DND-41 (cell line): Measurements from ENCODE around the gene ZSCAN30.

Experiments
- ATAC-seq: fragments of 200-7000 bp; cut with Tn5 transposase; 3 replicates; pipeline ENCODE4 v1.9.1; 2021; ENCODE audit warnings: low read depth; ENCODE audit not compliant: insufficient read depth
- DNase-seq: peaks from one replicate; pipeline ENCODE4 v3.0.0-alpha.2; 2020
- H2AFZ ChIP-seq: 2 replicates; pipeline ENCODE4 v1.6.0; 2012; ENCODE audit warnings: low read depth, low read length
- H3K27ac ChIP-seq: 2 replicates; pipeline ENCODE4 v1.5.1; 2012; ENCODE audit warnings: low read length, inconsistent platforms
- H3K27me3 ChIP-seq: fragments of 200-600 bp; sonication (generic); 2 replicates; pipeline ENCODE4 v1.6.0; 2012; ENCODE audit warnings: low read length, mild to moderate bottlenecking, inconsistent platforms; ENCODE audit not compliant: insufficient read depth, poor library complexity
- H3K36me3 ChIP-seq: 2 replicates; pipeline ENCODE4 v1.5.1; 2012; ENCODE audit warnings: low read length, inconsistent platforms; ENCODE audit not compliant: insufficient read depth
- H3K4me1 ChIP-seq: 2 replicates; pipeline ENCODE4 v1.5.1; 2012; ENCODE audit warnings: mild to moderate bottlenecking, low read length; ENCODE audit not compliant: insufficient read depth
- H3K4me2 ChIP-seq: 2 replicates; pipeline ENCODE4 v1.6.0; 2012; ENCODE audit warnings: mild to moderate bottlenecking, moderate library complexity, low read length, inconsistent platforms; ENCODE audit not compliant: insufficient read depth
- H3K4me3 ChIP-seq, 2 experiments: fragments of 200-600 bp in 1 of 2; shearing (Covaris generic) in 1 of 2; 2 replicates each; pipeline ENCODE4 v1.5.1; 2012 to 2016; ENCODE audit warnings: inconsistent platforms in 2 of 2, low read length in 2 of 2, mild to moderate bottlenecking in 2 of 2, low read depth in 1 of 2, moderate library complexity in 1 of 2
- H3K79me2 ChIP-seq: 2 replicates; pipeline ENCODE4 v1.6.0; 2012; ENCODE audit warnings: low read length, inconsistent platforms; ENCODE audit not compliant: insufficient read depth
- H3K9ac ChIP-seq: 2 replicates; pipeline ENCODE4 v1.6.0; 2012; ENCODE audit warnings: low read depth, mild to moderate bottlenecking, inconsistent platforms, low read length, moderate library complexity
- H3K9me3 ChIP-seq: 2 replicates; pipeline ENCODE4 v1.5.1; 2012; ENCODE audit warnings: low read length, moderate library complexity, mild to moderate bottlenecking, inconsistent platforms; ENCODE audit not compliant: insufficient read depth, severe bottlenecking
- H4K20me1 ChIP-seq: 2 replicates; pipeline ENCODE4 v1.6.0; 2012; ENCODE audit warnings: low read length; ENCODE audit not compliant: insufficient read depth
- EZH2 ChIP-seq: IDR thresholded peaks from 3 replicates; pipeline ENCODE4 v1.6.1; 2012; ENCODE audit warnings: borderline replicate concordance, low read depth, mild to moderate bottlenecking, moderate library complexity, low read length, inconsistent platforms; ENCODE audit not compliant: severe bottlenecking
- TF ChIP-seq, protein P1 (sequence below): IDR thresholded peaks from 2 replicates; pipeline ENCODE4 v1.5.1; 2012; ENCODE audit warnings: borderline replicate concordance, low read length, moderate library complexity, mild to moderate bottlenecking; ENCODE audit not compliant: poor library complexity, severe bottlenecking; ENCODE audit errors: extremely low read depth

Gene ZSCAN30

DNA sequence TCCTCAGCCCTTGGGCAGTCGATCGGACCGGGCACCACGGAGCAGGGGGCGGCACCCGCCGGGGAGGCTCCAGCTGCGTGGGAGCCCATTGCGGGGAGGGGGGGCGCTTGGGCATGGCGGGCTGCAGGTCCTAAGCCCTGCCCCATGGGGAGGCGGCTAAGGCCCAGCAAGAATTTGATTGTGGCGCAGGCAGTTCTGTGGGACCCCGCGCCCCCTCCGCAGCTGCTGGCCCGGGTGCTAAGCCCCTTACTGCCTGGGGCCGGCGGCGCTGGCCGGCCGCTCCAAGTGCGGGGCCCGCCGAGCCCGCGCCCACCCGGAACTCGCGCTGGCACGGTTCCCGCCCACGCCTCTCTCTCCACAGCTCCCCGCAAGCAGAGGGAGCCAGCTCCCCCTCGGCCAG lies 18.4 kb downstream of the ZSCAN30 start:
- H3K27me3 ChIP-seq = no peaks in the 10 kb centered on the region

DNA sequence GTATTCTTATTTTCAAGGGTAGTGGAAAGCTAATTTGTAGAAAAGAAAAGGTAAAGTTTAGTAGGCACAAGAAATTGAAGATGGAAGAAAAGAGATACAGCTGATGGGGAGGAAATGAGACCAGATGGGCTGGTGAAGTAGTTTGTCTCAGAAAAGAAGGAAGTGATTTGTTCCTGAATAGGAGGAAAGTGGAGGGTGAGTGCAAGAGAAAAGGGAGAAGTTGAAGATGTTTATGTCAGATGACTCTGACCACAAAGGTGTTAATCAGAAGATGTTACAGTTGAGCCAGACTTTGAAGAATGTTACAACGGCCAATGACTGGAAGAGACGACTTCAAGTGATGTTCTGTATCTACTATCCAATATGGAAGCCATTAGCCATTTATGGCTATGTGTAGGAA lies 21.2 kb downstream of the ZSCAN30 start:
- no peak for ATAC-seq
- no peak for DNase-seq
- Histone ChIP-seq H3K4me3 (no peak overlapping the region), H3K79me2 (no peaks in the 10 kb centered on the region), H2AFZ (no peak overlapping the region), H3K27ac (no peak overlapping the region; the same call in 1 of the 2 replicates), H3K4me2 (no peak overlapping the region), H3K27me3 (no peaks in the 10 kb centered on the region), H4K20me1 (no peaks in the 10 kb centered on the region), H3K4me1 (peaks cover 25% of the 10 kb centered on the region), H3K9ac (no peak overlapping the region), H3K9me3 (peaks cover 3% of the 10 kb centered on the region), H3K36me3 (no peaks in the 10 kb centered on the region)
- TF ChIP-seq, protein P1, sequence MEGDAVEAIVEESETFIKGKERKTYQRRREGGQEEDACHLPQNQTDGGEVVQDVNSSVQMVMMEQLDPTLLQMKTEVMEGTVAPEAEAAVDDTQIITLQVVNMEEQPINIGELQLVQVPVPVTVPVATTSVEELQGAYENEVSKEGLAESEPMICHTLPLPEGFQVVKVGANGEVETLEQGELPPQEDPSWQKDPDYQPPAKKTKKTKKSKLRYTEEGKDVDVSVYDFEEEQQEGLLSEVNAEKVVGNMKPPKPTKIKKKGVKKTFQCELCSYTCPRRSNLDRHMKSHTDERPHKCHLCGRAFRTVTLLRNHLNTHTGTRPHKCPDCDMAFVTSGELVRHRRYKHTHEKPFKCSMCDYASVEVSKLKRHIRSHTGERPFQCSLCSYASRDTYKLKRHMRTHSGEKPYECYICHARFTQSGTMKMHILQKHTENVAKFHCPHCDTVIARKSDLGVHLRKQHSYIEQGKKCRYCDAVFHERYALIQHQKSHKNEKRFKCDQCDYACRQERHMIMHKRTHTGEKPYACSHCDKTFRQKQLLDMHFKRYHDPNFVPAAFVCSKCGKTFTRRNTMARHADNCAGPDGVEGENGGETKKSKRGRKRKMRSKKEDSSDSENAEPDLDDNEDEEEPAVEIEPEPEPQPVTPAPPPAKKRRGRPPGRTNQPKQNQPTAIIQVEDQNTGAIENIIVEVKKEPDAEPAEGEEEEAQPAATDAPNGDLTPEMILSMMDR = no peak
- TF ChIP-seq EZH2 = no peak

More for the DNA sequence above, 18.4 kb downstream of the ZSCAN30 start:
- no peak for DNase-seq
- no peaks in the 10 kb centered on the region for H3K36me3 ChIP-seq
- no peak for TF ChIP-seq EZH2
- TF ChIP-seq, protein P1 = no peak
- no peak overlapping the region for H3K4me2 ChIP-seq
- no peak for ATAC-seq
- no peak overlapping the region for H3K27ac ChIP-seq
- no peak overlapping the region for H2AFZ ChIP-seq
- no peaks in the 10 kb centered on the region for H3K79me2 ChIP-seq
- peaks cover 3% of the 10 kb centered on the region for H3K9me3 ChIP-seq
- H3K4me1 ChIP-seq = peaks cover 21% of the 10 kb centered on the region
- no peak overlapping the region for H3K4me3 ChIP-seq
- no peaks in the 10 kb centered on the region for H4K20me1 ChIP-seq
- H3K9ac ChIP-seq = no peak overlapping the region

DNA sequence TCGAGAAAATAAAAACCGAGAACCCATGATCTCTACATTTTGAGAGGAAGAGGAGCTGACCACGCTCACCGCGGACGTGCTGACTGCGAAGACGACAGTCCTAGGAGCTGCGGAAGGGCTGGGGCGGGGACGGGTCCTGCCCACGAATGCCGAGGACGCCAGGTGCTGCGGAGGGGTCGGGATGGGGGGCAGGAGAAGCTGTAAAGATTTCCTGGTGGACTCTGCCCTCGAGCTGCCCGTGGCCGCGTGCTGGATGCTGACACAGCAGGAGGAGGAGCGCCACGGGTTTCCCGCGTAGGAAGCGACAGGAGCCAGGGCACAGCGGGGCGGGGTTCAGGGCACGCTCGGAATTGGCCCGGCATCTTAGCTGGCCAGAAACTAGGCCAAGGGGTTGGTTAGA lies 22.2 kb downstream of the ZSCAN30 start:
- peaks cover 25% of the 10 kb centered on the region for H3K4me1 ChIP-seq
- no peaks in the 10 kb centered on the region for H3K79me2 ChIP-seq
- peak overlapping the region; percentile 3 to 55; a peak in 3 of 4 replicates for H3K4me3 ChIP-seq
- peaks cover 8% of the 10 kb centered on the region for H3K36me3 ChIP-seq
- H2AFZ ChIP-seq = peak overlapping the region; percentile 68
- peak overlapping the region; percentile 63 for H3K27ac ChIP-seq
- no peak for TF ChIP-seq EZH2
- TF ChIP-seq, protein P1 = no peak
- DNase-seq (peak; percentile 26), ATAC-seq (peak; percentile 44)
- H3K9ac ChIP-seq = peak overlapping the region; percentile 70
- H3K27me3 ChIP-seq = no peaks in the 10 kb centered on the region
- peak overlapping the region; percentile 67 for H3K4me2 ChIP-seq
- no peaks in the 10 kb centered on the region for H3K9me3 ChIP-seq
- no peaks in the 10 kb centered on the region for H4K20me1 ChIP-seq

DNA sequence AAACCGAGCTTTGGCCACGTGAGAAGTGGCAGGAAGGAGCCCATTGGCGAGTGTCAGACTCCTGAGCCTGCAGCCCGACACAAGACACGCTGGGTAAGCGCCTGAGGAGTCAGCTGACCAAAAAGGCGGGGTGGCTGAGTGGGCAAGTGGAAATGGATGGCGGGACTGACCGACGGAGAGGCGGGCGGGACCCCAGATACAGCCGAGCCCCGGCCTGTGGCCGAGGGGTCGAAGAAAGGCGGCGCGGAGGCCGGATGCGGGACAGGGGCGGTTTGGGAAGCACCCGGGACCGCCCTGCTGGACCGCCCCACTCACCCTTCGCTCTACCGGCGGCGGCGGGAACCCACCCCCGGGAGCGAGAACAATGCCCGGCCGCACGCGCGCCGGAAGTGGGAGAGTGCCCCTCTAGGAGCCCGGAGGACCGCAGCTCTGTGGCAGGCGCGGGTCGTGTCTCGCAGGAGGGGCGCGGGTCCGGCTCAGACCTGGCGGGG lies 22.8 kb downstream of the ZSCAN30 start:
- Histone ChIP-seq H3K27ac (peak overlapping the region; percentile 73), H3K9me3 (no peaks in the 10 kb centered on the region), H3K9ac (peak overlapping the region; percentile 70), H3K4me3 (peak overlapping the region; percentile 3 to 55; a peak in 3 of 4 replicates), H3K79me2 (no peaks in the 10 kb centered on the region), H3K4me1 (peaks cover 25% of the 10 kb centered on the region), H4K20me1 (no peaks in the 10 kb centered on the region), H2AFZ (peak overlapping the region; percentile 67), H3K36me3 (peaks cover 14% of the 10 kb centered on the region), H3K27me3 (no peaks in the 10 kb centered on the region), H3K4me2 (peak overlapping the region; percentile 67)
- ATAC-seq = peak; percentile 85
- TF ChIP-seq EZH2 = no peak
- TF ChIP-seq, protein P1 = no peak
- DNase-seq = peak; percentile 74
